ENCODE measurements around the gene SPP1. TPM values are rescaled to one million over a fixed set of nuclear protein-coding genes. Genes with fewer than 3 reads are reported as not detected.
"Not testable (repeated sequence)": the region's sequence is repeated elsewhere in the genome, so short reads cannot be mapped to it uniquely, and the experiment has no call there.

The SPP1 gene
- total RNA-seq, 1 experiment from 2014 or later: 4.1 TPM

DNA sequence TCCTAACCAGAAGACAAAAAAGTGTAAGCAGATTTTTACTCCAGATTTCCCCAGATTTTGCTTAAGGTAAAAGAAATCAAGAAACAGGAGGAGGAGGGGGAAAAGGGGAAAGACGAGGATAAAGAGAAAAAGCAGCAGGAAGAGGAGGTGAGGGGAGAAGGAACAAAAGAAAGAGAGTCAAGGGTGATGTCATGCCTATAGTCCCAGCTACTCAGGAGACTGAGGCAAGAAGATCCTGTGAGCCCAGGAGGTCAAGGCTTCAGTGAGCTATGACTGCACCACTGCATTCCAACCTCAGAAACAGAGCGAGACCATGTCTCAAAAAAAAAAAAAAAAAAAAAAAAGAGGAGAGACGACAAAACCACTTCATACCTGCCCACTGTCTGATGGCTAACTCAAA is 19.9 kb downstream of the SPP1 start:
- intact Hi-C loops (cut with micrococcal nuclease): no loop called here
- no peaks in the 10 kb centered on the region for H3K4me1 ChIP-seq (ENCODE audit: control insufficient read depth in 1 of 2, insufficient read depth in 2 of 2, low read length in 2 of 2)
- ChIA-PET RAD21 (ENCODE audit: low non-redundant PET in 1 of 2, low total read pairs in 2 of 2, uncharacterized antibody in 2 of 2, unreplicated experiment in 2 of 2) (no interaction called here), POLR2A (no interaction called here), CTCF (interaction anchor here (2.3 kb wide), 1 partner anchor 9 kb away, joined by 6 read pairs; no protein-coding TSS in a partner anchor)
- DNase-seq (ENCODE audit: low read depth, low spot score) (no peak), ATAC-seq (no peak)
- no peak overlapping the region for H3K27ac ChIP-seq (ENCODE audit: low read depth, low read length)
- H3K9me2 ChIP-seq (ENCODE audit: insufficient read depth): peaks cover 2% of the 10 kb centered on the region; the same call in 1 of the 2 replicates
- H3K4me2 ChIP-seq (ENCODE audit: low read length): no peak overlapping the region
- no peaks in the 10 kb centered on the region for H4K20me1 ChIP-seq (ENCODE audit: insufficient read depth)
- no TSS peak for BruUV-seq (replicated peaks)
- H3K9me3 ChIP-seq (ENCODE audit: control insufficient read depth in 1 of 2, insufficient read depth in 1 of 2, low read depth in 1 of 2, low read length in 2 of 2): no peaks in the 10 kb centered on the region
- no peak overlapping the region for H3K4me3 ChIP-seq (replicated peaks in 1 of 2; ENCODE audit: low read depth in 1 of 2, low read length in 2 of 2)
- no peak for TF ChIP-seq SRF (IDR thresholded peaks at IDR 0.05; ENCODE audit: low read depth)
- no peak for TF ChIP-seq POLR2A (IDR thresholded peaks at IDR 0.05; ENCODE audit: borderline replicate concordance, extremely low read depth, insufficient read depth, insufficient read length)
- TF ChIP-seq TCF7L2 (IDR thresholded peaks at IDR 0.05; ENCODE audit: borderline replicate concordance, extremely low read depth, insufficient read depth, insufficient read length): no peak
- no peak for TF ChIP-seq ELF1 (IDR thresholded peaks at IDR 0.05; ENCODE audit: borderline replicate concordance, low read depth)
- no peaks in the 10 kb centered on the region for H3K36me3 ChIP-seq (ENCODE audit: control insufficient read depth in 1 of 2, insufficient read depth in 2 of 2, low read length in 2 of 2)
- no peak overlapping the region for H2AFZ ChIP-seq (ENCODE audit: low read depth, low read length, poor library complexity, severe bottlenecking)
- H3K9ac ChIP-seq (ENCODE audit: low read length): no peak overlapping the region
- H3K27me3 ChIP-seq (ENCODE audit: insufficient read depth, low read length): no peaks in the 10 kb centered on the region
- no peaks in the 10 kb centered on the region for H3K79me2 ChIP-seq (ENCODE audit: insufficient read depth, low read length)

DNA sequence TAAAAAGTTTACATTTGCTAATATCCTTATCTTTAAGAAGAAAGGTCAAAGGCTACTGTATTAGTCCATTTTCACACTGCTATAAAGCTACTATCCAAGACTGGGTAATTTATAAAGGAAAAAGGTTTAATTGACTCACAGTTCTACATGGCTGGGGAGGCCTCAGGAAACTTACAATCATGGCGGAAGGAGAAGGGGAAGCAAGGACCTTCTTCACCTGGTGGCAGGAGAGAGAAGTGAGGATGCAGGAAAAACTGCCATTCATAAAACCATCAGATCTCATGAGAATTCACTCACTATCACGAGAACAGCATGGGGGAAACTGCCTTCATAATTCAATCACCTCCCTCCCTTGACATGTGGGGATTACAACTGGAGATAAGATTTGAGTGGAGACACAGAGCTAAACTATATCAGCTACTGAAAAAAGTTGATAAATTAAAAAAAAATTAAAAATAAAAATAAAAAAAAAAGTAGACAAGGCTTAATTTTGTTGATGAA is 23.7 kb downstream of the SPP1 start:
- H3K4me3 ChIP-seq (replicated peaks in 1 of 2; ENCODE audit: low read depth in 1 of 2, low read length in 2 of 2); RAD21 ChIA-PET (ENCODE audit: low non-redundant PET in 1 of 2, low total read pairs in 2 of 2, uncharacterized antibody in 2 of 2, unreplicated experiment in 2 of 2); H3K9me2 ChIP-seq (ENCODE audit: insufficient read depth); BruUV-seq (replicated peaks); intact Hi-C loops (cut with micrococcal nuclease); H4K20me1 ChIP-seq (ENCODE audit: insufficient read depth); H3K9ac ChIP-seq (ENCODE audit: low read length); H3K27ac ChIP-seq (ENCODE audit: low read depth, low read length); ATAC-seq; H2AFZ ChIP-seq (ENCODE audit: low read depth, low read length, poor library complexity, severe bottlenecking); H3K79me2 ChIP-seq (ENCODE audit: insufficient read depth, low read length); H3K4me1 ChIP-seq (ENCODE audit: control insufficient read depth in 1 of 2, insufficient read depth in 2 of 2, low read length in 2 of 2); H3K9me3 ChIP-seq (ENCODE audit: control insufficient read depth in 1 of 2, insufficient read depth in 1 of 2, low read depth in 1 of 2, low read length in 2 of 2); H3K36me3 ChIP-seq (ENCODE audit: control insufficient read depth in 1 of 2, insufficient read depth in 2 of 2, low read length in 2 of 2); H3K27me3 ChIP-seq (ENCODE audit: insufficient read depth, low read length); POLR2A ChIA-PET; DNase-seq (ENCODE audit: low read depth, low spot score); H3K4me2 ChIP-seq (ENCODE audit: low read length): not testable (repeated sequence)
- CTCF ChIA-PET: interaction anchor here (1.0 to 2.5 kb wide), 3 partner anchors 13 to 146 kb away, joined by 3 to 9 read pairs (median 4); no protein-coding TSS in a partner anchor
- TF ChIP-seq, protein P1, sequence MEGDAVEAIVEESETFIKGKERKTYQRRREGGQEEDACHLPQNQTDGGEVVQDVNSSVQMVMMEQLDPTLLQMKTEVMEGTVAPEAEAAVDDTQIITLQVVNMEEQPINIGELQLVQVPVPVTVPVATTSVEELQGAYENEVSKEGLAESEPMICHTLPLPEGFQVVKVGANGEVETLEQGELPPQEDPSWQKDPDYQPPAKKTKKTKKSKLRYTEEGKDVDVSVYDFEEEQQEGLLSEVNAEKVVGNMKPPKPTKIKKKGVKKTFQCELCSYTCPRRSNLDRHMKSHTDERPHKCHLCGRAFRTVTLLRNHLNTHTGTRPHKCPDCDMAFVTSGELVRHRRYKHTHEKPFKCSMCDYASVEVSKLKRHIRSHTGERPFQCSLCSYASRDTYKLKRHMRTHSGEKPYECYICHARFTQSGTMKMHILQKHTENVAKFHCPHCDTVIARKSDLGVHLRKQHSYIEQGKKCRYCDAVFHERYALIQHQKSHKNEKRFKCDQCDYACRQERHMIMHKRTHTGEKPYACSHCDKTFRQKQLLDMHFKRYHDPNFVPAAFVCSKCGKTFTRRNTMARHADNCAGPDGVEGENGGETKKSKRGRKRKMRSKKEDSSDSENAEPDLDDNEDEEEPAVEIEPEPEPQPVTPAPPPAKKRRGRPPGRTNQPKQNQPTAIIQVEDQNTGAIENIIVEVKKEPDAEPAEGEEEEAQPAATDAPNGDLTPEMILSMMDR (IDR thresholded peaks at IDR 0.05 in 2 of 3, conservative IDR thresholded peaks at IDR 0.05 in 1 of 3; ENCODE audit: borderline replicate concordance in 1 of 3, insufficient read depth in 1 of 3, low read depth in 2 of 3, low read length in 2 of 3): 0 out of 6 replicates have a peak, but pooled peaks of 1 of the 3 experiments have one; percentile 8
